ENCODE data around the gene U2AF2.

- TF ChIP-seq CTCF (IDR thresholded peaks at IDR 0.05) (no peak), POLR2AphosphoS5 (IDR thresholded peaks at IDR 0.05; ENCODE audit: low read depth, low read length) (no peak), YY1 (IDR thresholded peaks at IDR 0.05; ENCODE audit: low read depth) (no peak), EZH2phosphoT487 (IDR thresholded peaks at IDR 0.05; ENCODE audit: borderline replicate concordance, low read depth) (no peak), RCOR1 (IDR thresholded peaks at IDR 0.05; ENCODE audit: low read length) (no peak), CHD2 (IDR thresholded peaks at IDR 0.05; ENCODE audit: low read length, partially characterized antibody) (no peak)
These were observed 62.4 kb downstream of the U2AF2 start for GRCh38 chr19:55717251-55717650.
